AG08396 (cell line): Measurements from ENCODE around the gene UCN2.

Source experiments
- DNase-seq: peaks from one replicate; pipeline ENCODE4 v3.0.0; 2012; ENCODE audit warnings: low spot score, mixed read lengths

UCN2 gene

GRCh38 chr3:48591436-48591835, 27.9 kb upstream of the UCN2 start:
- no peak for DNase-seq

DNA sequence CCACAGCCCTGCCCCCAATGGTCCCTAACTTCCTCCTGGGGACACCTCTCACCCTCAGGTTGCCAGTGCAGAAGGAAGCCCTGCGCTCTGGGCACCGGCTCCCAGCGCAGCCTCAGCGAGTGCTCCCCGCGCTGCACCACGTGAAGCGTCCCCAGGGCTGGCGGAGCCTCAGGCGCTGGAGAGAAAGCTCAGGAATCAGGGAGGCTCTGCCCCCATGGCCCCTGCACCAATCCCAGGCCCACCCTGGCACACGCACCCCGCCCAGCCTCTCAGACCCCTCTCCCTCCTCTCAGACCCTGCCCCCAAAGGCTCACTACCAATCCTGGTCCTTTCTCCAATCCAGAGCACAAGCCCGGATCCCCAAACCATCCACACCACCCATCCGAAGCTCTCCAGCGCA, 24.6 kb upstream of the UCN2 start:
- DNase-seq = no peak

GRCh38 chr3:48587686-48588085, 24.1 kb upstream of the UCN2 start:
- DNase-seq = no peak

DNA sequence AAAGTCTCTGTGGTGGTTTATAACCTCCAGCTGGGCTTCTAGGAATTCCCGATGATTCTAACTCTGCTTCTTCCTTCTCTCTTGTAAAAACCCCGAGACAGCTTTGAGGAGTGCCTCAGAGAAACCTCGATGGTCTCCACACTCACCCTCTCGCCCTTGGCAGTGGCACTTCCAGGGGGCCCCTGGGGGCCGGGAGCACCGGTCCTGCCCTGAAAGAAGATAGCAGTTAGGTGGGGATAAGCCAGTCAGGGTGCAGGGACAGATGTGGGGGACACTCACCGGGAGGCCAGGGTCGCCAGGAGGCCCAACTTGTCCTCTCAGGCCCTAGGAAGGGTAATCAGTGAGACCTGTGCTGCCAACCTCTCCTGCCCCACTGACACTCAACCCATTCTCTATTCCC, 21.8 kb upstream of the UCN2 start:
- no peak for DNase-seq

DNA sequence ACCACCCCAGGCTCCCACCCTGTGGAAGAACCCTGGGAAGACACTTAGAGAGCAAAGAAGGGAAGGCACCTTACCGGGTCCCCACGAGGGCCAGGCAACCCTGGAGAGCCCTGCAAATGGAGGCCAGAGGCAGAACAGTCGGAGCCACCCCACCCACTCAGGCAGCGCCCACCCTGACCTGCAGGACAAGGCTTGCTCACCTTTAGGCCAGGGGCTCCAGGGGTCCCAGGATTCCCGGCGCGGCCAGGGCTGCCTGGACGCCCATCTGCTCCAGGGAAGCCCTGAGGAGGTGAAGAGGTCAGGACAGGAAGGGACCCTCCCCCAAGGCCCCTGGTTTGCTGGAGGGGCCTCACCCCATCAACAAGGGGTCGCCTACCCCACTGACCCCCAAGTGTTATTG, 21.3 kb upstream of the UCN2 start:
- DNase-seq = no peak

DNA sequence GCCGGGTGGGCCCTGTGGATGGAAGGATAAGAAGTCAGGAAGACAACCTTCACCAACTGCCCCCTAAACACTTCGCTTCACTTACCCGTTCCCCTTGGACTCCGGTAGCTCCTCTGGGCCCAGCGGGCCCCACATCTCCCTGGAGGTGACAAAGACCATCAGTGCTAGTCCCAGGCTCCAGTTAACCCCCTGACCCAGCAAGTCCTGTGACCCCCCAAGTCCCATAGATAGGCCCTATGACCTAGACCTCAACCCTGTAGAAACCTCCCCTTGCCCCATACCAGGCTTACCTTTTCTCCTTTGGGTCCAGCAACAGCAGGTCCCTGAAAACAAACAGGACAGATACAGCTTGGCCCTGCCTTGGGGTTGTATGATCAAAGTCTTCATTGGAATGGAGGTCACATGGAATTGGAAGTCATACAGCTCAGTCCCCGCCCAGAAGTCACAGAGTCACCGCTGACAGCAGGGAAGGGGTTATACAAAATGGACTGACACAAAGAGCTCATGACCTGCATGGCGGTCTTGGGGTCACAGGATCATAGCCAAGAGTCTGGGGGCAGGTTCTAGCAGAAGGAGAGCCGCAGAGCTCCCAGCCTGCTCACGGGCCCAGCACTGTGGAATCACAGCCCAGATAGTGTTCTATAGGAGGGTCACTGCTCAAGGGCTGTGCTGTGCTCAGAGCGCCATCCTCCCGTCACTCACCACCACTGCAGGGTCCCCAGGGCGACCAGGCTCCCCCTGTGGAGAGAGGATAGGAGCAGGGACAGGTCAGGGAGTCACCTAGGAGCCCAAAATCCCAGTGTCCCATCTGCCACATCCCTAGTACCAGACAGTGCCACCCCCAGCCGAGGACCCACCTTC, 18.3 kb upstream of the UCN2 start:
- no peak for DNase-seq

DNA sequence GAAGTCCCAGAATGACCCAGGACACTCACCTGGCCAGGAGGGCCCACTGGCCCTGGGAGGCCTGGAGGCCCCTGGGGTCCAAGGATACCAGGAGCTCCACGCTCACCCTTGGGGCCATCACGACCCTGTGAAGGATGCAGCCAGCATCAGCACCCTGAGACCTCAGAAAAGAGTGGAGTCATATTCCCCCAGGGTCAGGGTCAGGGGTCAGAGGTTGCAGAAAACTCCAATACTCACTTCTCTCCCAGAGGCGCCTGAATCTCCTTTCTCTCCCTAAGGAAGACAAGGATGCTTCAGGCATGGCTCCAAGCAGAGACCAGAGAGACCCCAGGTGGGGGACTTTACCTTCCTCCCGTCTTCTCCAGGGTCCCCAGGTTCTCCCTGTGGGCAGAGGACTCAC, 13.1 kb upstream of the UCN2 start:
- DNase-seq = no peak

DNA sequence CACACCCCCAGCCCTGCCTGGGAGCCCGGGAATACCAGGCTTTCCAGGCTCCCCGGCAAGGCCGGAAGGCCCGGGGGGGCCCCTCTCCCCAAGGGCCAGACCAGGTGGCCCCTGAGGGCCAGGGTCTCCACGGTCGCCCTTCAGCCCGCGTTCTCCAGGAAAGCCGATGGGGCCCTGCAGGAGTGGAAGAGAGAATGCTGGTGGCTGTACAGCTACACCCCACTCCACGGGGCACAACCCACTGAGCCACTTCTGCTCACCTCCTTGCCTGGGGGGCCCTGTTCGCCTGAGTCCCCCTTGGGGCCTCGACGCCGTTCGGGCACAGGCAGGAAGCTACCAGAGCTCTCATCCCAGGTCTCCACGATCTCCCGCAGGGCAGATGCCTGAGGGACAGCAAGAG, 11.8 kb upstream of the UCN2 start:
- DNase-seq = no peak

DNA sequence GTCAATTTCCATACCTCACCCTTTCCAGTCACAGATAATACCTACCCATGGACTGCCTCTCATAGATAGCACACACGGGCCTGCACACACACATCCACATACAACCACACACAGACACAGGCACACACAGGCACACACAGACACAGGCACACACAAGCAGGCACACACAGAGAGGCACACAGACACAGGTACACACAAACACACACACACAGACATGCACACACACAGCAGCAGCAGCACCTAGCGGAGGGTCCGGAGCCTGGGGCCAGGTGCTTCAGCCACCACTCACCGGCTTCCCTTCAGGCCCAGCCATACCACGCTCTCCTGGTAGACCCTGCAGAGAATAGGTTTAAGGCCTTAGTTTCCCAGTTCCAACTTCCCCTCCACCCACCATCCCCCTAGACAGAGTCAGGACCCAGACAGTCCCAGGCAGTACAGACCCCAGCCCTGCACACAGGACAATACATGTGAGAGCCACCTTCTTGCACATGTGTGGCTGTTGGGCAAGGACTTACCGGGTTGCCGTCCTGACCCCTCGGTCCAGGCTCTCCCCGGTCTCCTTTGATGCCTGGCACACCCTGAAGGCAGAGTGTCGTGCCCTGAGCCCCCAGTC, 10.5 kb upstream of the UCN2 start:
- DNase-seq = no peak

GRCh38 chr3:48572517-48572916, 8.9 kb upstream of the UCN2 start:
- DNase-seq = no peak

DNA sequence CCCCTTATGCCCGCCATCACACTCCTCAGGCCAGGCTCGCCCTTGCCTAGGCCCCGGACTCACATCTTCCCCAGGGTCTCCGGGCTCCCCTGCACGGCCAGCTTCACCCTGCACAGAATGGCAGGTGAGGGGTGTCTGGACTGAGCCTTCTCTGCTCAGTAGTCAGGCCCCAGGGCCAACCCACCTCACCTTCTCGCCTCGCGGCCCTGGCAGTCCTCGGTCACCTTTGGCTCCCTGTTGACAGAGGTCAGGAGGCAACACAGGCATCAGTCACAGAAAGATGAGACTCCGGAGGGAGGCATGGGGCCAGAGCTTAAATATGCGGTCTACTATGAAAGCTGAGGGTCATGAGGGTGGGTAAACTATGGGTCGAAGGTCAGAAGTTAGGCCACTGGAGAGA, 8.4 kb upstream of the UCN2 start:
- DNase-seq = no peak

GRCh38 chr3:48569808-48570450, 6.3 kb upstream of the UCN2 start:
- DNase-seq = no peak

DNA sequence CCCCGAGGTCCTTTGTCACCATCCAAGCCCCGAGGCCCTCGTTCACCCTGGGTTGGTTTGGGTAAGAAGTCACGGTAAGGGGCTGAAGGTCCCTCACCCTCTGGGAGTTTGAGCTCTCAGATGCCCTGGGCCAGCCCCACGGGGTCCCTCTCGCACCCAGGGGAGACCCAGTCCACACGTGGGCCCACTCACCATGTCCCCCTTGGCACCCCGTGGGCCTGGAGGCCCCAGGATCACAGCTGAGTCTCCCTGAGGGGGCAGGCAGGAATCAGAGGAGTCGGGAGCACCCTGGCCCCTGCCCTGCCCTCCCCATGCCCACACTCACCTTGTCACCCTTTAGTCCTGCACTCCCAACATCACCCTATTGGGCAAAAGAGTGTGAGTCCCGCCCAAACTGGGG, 5.8 kb upstream of the UCN2 start:
- DNase-seq = no peak

- DNase-seq = no peak
Observed at GRCh38 chr3:48568476-48568875, 4.9 kb upstream of the UCN2 start.

DNA sequence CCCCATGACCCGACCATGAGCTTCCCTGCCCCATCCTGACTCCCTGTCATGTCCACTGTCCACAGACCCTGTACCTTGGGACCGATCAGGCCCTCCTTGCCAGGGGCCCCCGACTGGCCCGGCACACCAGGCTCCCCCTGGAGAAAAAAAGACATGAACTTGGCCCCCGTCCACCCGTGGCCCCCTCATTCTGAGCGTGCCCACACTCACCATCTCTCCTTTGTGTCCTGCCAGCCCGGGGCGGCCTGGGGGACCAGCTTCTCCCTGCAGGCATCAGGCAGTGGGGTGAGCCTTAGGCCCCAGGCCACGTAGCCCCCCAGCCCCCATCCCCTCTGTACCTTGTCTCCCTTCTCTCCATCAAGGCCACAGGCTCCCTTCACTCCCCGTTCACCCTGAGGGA, 3.9 kb upstream of the UCN2 start:
- DNase-seq = no peak

GRCh38 chr3:48567090-48567489, 3.5 kb upstream of the UCN2 start:
- DNase-seq = no peak

DNA sequence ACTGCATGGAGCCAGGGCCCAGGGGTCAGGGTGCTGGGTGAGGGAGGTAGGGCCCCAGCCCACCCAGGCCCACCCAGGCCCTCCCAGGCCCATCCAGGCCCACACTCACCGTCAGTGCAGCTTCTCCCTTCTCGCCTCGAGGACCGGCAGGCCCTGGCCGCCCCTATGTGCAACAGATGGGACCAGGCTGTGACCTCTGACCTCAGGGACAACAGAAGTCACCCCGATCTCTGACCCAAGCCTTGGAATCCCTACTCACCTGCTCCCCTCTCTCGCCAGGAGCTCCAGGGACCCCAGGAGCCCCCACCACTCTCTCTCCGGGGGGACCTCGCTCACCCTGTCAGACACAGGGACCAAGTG, 2.8 kb upstream of the UCN2 start:
- no peak for DNase-seq

DNA sequence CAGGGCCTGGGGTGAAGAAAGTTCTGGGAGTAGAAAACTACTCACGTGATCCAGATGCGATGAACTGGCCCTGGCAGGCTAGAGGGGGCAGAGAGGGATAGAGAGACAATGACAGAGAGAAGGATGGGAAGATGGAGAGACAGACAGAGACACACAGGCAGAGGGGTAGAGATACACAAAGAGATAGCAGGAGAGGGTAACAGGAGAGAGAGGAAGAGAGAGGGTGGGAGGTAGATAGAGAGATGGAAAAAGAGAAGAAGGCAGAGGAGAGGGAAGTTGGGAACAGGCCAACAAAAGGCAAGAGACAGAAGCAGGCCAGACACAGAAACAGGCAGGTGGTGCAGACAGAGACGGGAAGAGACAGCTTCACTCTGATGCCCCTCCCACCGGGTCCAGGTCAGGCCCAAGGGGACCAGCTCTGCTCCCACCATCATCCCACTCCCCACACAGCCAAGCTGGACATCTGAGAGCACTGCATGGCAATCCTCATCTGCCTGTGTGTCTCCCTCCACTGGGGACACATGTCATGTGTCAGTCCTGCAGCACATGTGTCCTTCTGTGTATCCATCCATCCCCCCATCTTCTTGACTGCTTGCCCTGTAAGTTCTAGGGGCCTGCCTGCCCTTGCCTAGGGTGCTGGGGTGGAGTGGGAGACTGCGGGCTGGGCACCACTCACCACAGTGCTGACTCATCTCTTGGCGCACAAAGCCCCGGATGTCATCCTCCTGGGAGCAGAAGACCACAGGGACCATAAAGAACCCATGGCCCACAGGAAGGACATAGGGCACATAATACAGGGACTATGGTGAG, 2.2 kb upstream of the UCN2 start:
- DNase-seq = peak; percentile 81

- DNase-seq = no peak
Observed at GRCh38 chr3:48565186-48565585, 1.6 kb upstream of the UCN2 start.

DNA sequence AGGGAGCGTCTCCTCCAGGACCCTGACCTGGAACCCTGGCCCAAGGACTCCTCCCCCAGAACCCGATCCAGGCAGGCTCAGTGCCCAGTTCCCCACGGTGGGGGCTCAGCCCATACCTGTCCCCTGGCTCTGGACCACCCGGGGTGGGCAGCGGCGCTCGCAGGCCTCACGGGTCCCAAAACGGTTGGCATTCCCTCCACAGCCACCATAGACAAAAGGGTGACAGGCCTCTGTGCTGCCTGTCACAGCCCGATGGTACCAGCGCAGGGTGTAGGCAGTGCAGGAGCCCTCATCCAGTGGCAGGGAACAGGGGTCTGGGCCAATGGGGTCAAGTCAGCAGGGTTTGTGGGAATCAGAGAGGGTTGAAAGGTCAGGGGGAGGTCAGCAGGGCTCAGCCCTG, 1.1 kb upstream of the UCN2 start:
- DNase-seq = no peak

GRCh38 chr3:48564022-48564421, 441 bp upstream of the UCN2 start:
- peak; percentile 81 for DNase-seq

DNA sequence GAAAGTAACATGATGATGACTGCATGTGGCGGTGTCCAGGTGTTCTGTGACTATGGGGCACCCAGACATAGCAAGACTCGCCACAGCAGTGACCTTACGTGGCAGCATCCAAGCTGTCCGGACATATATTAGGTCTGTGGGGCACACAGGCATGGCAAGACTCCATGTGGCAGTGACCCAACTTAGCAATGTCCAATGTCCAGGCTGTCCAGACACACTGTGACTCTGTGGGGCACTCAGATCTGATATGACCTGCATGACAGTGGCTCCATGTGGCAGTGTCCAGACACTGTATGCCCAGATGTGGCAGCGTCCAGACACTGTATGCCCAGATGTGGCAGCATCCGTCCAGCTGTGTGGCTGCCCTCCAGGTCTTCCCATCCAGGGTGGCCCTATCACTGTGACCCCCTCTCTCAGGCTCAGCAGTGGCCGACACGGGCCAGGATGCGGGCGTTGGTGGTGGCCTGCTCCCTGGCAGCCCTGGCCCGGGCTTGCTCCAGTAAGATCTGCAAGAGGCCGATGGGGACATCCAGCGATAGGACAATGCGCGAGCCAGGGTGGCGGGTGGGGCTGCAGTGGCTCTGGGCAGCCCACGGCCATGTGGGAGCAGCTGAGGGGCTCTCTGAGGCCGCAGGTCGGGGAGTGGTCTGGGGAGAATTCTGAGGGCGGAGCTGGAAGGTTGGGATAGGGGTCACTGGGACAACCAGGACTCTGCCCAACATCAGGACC, 1.1 kb downstream of the UCN2 start:
- no peak for DNase-seq
